Measurements from ENCODE around the gene PLA2G4B. TPM values are rescaled to one million over a fixed set of nuclear protein-coding genes. Genes with fewer than 3 reads are reported as not detected.
A peak's percentile ranks its signal among the peaks of the same experiment; 100 is the strongest.

Gene PLA2G4B
- total and polyA plus RNA-seq, 2 of the 8 experiments (the other 6 are each of a cell fraction or from before 2014, with no cell fraction given): 4.2 to 9.2 TPM

GRCh38 chr15:41790756-41791546 is 47.7 kb upstream of the PLA2G4B start:
- POLR2A ChIA-PET (ENCODE audit: partially characterized antibody): interaction anchor here (0.8 to 5.1 kb wide), 2 partner anchors 10 to 16 kb away, joined by 3 to 24 read pairs; partner anchors contain the start of gene MAPKBP1
- TF ChIP-seq CTBP2 (IDR thresholded peaks at IDR 0.05; ENCODE audit: borderline replicate concordance, insufficient read depth, insufficient read length, low read length): no peak

More at GRCh38 chr15:41790756-41791546, 47.7 kb upstream of the PLA2G4B start:
- no peaks in the 10 kb centered on the region for H3K27me3 ChIP-seq (replicated peaks in 1 of 4; ENCODE audit: control insufficient read depth in 3 of 4, extremely low read depth in 1 of 4, insufficient read depth in 3 of 4, low read length in 3 of 4)
- FAIRE-seq (no peak), DNase-seq (ENCODE audit: low read depth in 1 of 2, low spot score in 2 of 2) (no peak)
- H2AK5ac ChIP-seq (ENCODE audit: low read depth, low read length): peak overlapping the region; percentile 78; the same call in 1 of the 2 replicates
- H2BK12ac ChIP-seq (ENCODE audit: low read depth, low read length): peak overlapping the region; percentile 85
- 86% methylated on average over 5 of the region's 5 CpGs; no CpG with 5 or more reads in 1 of the 2 experiments for WGBS, 2 experiments (ENCODE audit: extremely low coverage in 1 of 2, insufficient coverage in 1 of 2, insufficient read length in 1 of 2, insufficient replicate concordance in 2 of 2, low coverage in 1 of 2, low lambda C conversion rate in 2 of 2, missing lambda C conversion rate in 1 of 2)
- no peak overlapping the region for H3K9ac ChIP-seq (replicated peaks in 1 of 4; ENCODE audit: extremely low read depth in 1 of 4, low read depth in 3 of 4, low read length in 3 of 4)
- H3K23ac ChIP-seq (ENCODE audit: insufficient read length): no peak overlapping the region
- H4K91ac ChIP-seq (replicated peaks; ENCODE audit: insufficient read length, low read length): no peak overlapping the region
- H3K14ac ChIP-seq (ENCODE audit: insufficient read length): no peak overlapping the region
- H3K79me1 ChIP-seq (ENCODE audit: low read depth, low read length): no peaks in the 10 kb centered on the region
- H3K9me3 ChIP-seq (ENCODE audit: insufficient read depth in 2 of 2, low read depth in 1 of 2, low read length in 1 of 2): no peaks in the 10 kb centered on the region
- H3K36me3 ChIP-seq (ENCODE audit: control insufficient read depth in 2 of 4, insufficient read depth in 4 of 4, low read length in 3 of 4): no peaks in the 10 kb centered on the region
- 0 out of 2 replicates have a peak overlapping the region, but pooled peaks have one; percentile 43 for H2BK20ac ChIP-seq (ENCODE audit: low read length)
- peak overlapping the region; percentile 2 for H3K18ac ChIP-seq (ENCODE audit: extremely low read depth, low read length)
- H3K23me2 ChIP-seq (ENCODE audit: low read depth, low read length): no peaks in the 10 kb centered on the region
- H2BK120ac ChIP-seq (replicated peaks; ENCODE audit: low read depth, low read length): no peak overlapping the region
- H3K4me1 ChIP-seq (replicated peaks in 1 of 4; ENCODE audit: control insufficient read depth in 3 of 4, insufficient read depth in 4 of 4, low read length in 3 of 4): peaks cover 6 to 19% (median 13%) of the 10 kb centered on the region in 4 experiments; a peak in 6 of 7 replicates
- 0 out of 2 replicates have a peak overlapping the region, but pooled peaks have one; percentile 7 for H2BK5ac ChIP-seq (ENCODE audit: low read depth, low read length)
- no peak overlapping the region for H3K56ac ChIP-seq (replicated peaks; ENCODE audit: insufficient read length, low read depth, low read length)
- H2AFZ ChIP-seq (ENCODE audit: low read length): no peak overlapping the region
- H3K4ac ChIP-seq (replicated peaks; ENCODE audit: insufficient read length, low read depth, low read length): no peak overlapping the region
- CTCF ChIA-PET (ENCODE audit: partially characterized antibody): interaction anchor here (0.7 to 6.1 kb wide), 7 partner anchors 14 to 27 kb away, joined by 3 to 60 read pairs (median 4); partner anchors contain the start of gene MAPKBP1
- peak overlapping the region; percentile 27 to 41; a peak in 3 of 4 replicates for H3K4me2 ChIP-seq (ENCODE audit: insufficient read depth in 1 of 2, low read depth in 2 of 2, low read length in 2 of 2)
- H4K5ac ChIP-seq (ENCODE audit: insufficient read length, low read depth, low read length): no peak overlapping the region
- no peaks in the 10 kb centered on the region for H3K79me2 ChIP-seq (ENCODE audit: control insufficient read depth in 1 of 2, insufficient read depth in 2 of 2, low read length in 2 of 2)
- H2BK15ac ChIP-seq (ENCODE audit: low read length): peak overlapping the region; percentile 88
- H4K8ac ChIP-seq (ENCODE audit: extremely low read depth, insufficient read depth, low read length): peak overlapping the region; percentile 54
- H4K20me1 ChIP-seq (replicated peaks in 1 of 2; ENCODE audit: control insufficient read depth in 1 of 2, insufficient read depth in 2 of 2, low read length in 2 of 2): no peaks in the 10 kb centered on the region
- H3K27ac ChIP-seq (ENCODE audit: low read depth, low read length): no peak overlapping the region; the same call in 1 of the 2 replicates
- no peak overlapping the region for H3K4me3 ChIP-seq (ENCODE audit: extremely low read depth in 1 of 4, insufficient read depth in 2 of 4, low read depth in 3 of 4, low read length in 4 of 4)
